HG03095 (cell line): ENCODE results near the gene OPCML.

Experiments
- ATAC-seq: cut with Tn5 transposase; IDR thresholded peaks from one replicate; pipeline ENCODE4 v1.9.1; 2021; ENCODE audit warnings: moderate library complexity; ENCODE audit not compliant: unreplicated experiment

The OPCML gene

DNA sequence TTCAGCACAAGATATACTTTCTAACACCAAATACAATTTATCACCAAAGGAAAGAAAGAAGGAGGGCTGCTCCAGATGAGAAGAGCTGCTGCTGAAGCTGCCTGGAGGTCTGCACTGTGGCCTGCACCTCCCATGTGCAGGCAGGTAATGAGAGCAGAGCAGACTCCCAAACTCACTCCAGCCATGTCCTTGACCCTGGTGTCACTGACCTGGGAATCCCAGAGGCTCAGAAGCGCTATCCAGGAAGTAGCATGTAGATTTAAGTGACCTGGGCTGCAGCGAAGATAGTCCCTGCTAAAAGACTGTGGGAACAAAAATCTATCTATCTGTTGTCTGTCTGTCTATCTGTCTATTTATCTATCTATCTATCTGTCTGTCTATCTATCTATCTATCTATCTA, 816.3 kb downstream of the OPCML start:
- no peak for ATAC-seq

GRCh38 chr11:132714859-132715440, 817.4 kb downstream of the OPCML start:
- no peak for ATAC-seq

DNA sequence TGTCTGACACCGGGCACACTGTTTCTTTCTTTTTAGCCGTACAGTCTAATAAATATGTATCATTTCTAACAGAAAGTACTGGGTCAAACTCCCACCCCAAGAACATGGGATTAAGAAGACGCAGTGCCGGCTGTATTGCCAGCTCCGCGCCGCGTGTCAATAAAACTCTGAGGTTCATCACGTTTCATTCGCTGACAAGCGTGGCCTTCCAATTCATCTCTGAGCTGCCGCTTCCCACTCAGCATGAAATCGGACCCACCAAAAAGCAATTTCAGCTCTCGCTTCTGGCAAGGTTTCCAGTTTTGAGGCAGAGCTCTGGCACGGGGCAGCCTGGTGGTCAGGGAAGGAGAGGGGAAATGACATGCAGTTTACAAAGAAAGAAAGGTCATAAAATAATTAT, 819.8 kb downstream of the OPCML start:
- ATAC-seq, result no peak

GRCh38 chr11:132704781-132705375, 827.4 kb downstream of the OPCML start:
- ATAC-seq, result no peak

GRCh38 chr11:132692891-132693290, 839.4 kb downstream of the OPCML start:
- no peak for ATAC-seq

- ATAC-seq, result no peak
Measured at GRCh38 chr11:132691848-132692550, 840.3 kb downstream of the OPCML start.

DNA sequence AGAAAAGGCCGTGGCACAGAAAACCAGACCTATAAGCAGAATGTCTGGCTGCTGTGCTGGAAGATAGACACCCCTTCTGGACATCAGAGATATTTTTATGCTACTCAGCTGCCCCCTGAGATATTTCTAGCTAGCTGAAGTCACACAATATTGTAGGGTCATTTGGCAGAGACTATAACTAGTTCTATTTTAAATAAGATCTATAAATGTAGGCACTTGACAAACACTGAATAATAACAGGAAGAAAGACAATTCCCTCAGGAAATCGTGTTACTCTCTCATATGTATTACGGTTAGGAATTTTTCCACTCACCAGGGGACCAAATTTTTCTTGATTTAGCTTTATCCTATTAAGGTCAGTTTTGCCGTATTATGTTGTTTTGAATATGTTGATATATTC, 845.4 kb downstream of the OPCML start:
- ATAC-seq, result no peak

DNA sequence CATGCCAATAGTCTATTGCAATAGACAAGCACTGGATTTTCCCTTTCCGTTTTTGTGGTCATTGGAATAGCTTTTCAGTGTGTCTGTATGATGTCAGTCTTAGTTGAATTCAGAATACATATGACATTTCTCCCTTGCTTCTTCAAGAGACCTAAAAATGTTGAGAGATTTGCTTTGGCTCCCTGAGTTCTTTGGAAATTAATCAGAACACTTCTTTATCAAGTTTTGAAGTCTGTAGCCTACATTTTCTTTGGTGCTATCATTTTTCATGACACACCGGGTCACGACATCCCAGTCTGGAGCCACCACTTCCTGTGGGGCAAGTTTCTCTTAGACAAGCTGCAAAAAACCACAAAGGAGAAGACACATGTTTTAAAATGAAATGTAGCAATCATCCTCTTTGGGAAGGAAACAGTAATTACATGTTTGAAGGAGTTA, 847.1 kb downstream of the OPCML start:
- ATAC-seq, result no peak

DNA sequence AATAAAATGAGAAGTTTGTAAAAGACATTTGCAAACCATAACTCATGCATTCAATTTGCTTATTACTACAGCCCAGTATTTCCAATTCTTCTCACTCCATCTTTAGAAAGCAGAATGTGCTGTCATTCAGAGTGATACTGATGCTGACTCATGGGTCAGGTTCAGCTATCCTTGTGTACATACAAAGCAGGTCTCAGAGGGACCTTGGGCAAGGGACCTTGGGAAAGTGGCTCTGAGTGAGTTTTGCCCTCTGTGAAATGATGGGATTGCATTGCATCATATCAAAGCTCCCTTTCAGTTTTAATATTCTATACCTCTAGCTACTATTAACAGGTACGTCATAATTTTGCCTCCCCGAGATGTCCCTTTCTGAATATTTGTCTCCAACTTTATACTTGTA, 848.7 kb downstream of the OPCML start:
- ATAC-seq, result no peak

DNA sequence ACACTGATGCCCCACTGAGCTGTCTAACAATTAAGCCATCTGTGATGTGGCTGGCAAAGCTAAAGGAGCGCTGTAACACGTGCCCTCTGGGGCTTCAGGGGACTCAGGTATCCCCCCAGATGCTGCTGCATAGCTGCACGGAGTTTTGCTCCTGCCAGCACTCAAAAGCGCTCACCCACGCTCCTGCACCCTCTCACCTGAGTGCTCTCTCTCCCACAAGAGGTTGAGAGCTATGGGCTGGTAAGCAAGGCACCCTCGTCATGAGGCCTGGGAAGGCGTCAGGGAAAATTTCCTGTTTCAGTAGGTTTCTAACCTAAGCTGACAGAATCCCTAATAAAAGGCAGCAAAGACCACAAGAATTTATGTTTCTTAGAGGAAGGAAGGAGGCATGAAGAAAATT, 850.3 kb downstream of the OPCML start:
- ATAC-seq, result no peak

DNA sequence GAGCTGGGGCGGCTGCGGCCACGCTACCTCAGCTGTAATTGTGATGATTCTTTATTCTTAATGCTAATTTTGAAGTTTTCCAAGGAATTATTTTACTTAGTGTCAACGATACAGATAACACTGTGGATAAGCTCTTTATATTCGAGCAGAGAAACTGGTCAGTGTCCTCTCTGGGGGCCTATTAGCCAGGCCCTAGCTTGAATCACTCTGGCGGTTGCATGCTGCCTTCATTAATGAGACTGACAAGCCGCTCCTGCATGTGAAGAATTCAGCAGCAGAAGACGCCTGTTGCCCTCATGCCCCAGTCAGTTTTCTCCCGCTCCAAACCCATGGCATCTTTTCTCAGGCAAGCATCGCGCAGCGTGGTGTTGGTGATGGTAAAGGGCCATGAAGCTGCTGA, 851.7 kb downstream of the OPCML start:
- ATAC-seq, result no peak

- ATAC-seq, result no peak
Measured at GRCh38 chr11:132674151-132674550, 858.1 kb downstream of the OPCML start.

- no peak for ATAC-seq
Measured at GRCh38 chr11:132671851-132672370, 860.4 kb downstream of the OPCML start.

GRCh38 chr11:132670921-132671675, 861.2 kb downstream of the OPCML start:
- no peak for ATAC-seq

DNA sequence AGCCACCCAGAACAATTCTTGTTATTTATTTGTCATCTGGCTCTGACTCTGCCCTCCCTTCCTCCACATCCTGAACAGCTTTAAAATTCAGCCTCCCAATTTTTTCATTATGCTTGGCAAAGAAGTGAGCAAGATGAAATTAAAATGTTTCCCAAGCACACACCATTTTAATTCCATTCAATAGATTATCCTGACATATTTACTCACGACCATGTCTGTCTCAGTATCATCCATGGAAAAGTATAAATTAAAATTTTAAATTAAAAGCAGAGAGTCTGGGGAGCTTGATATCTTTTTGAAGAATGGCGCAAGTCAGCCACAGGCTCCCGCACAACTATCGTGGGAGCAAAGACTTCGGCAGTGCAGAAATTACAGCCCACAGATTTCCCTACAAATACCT, 862.4 kb downstream of the OPCML start:
- ATAC-seq, result no peak

DNA sequence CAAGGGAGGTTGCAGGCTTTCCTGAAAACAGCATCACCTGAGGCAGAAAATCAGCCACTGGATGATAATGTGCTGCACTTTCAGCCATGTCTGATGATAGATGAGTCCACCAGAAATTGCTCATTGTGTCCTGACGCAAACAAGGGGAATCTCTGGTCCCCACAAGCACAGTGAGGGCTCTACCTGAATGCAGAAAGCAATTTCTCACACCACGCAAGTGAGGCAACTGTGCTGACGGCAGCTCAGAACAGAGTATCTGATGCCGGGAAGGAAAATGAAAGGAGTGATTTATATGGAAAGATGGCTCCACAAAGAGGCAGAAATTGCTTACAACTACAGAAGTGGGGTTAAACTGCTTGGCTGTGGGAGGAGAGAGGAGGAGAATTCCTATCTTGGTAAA, 867.1 kb downstream of the OPCML start:
- no peak for ATAC-seq

GRCh38 chr11:132658696-132659095, 873.6 kb downstream of the OPCML start:
- ATAC-seq, result no peak

GRCh38 chr11:132658004-132658403, 874.3 kb downstream of the OPCML start:
- ATAC-seq, result no peak

- ATAC-seq, result no peak
Measured at GRCh38 chr11:132655187-132655855, 877.0 kb downstream of the OPCML start.

- no peak for ATAC-seq
Measured at GRCh38 chr11:132653237-132653636, 879.1 kb downstream of the OPCML start.
